C4-2B (cell line): Measurements from ENCODE around the gene RAD50.

Source experiments
- CTCF ChIP-seq: fragments of 450-650 bp; conservative IDR thresholded peaks from 2 replicates; pipeline ENCODE4 v1.5.1; 2017; ENCODE audit warnings: mild to moderate bottlenecking
- ZFX ChIP-seq: fragments of 450-650 bp; IDR thresholded peaks from 2 replicates; pipeline ENCODE4 v1.6.1; 2017

- TF ChIP-seq CTCF (no peak), ZFX (no peak)
Observed at GRCh38 chr5:132667761-132668705, 111.3 kb downstream of the RAD50 start.
